Liver (tissue), 9 donors: Measurements from ENCODE around the gene GLB1L2. TPM values are rescaled to one million over a fixed set of nuclear protein-coding genes. Genes with fewer than 3 reads are reported as not detected.

Experiments
- DNase-seq: peaks from one replicate; pipeline ENCODE4 v3.0.0-alpha.2; 2017; ENCODE audit warnings: low spot score
- H3K27ac ChIP-seq, 2 donors: one replicate each; pipeline ENCODE4 v1.7.0; 2013; ENCODE audit warnings: inconsistent platforms in 2 of 2, low read length in 2 of 2, control low read depth in 1 of 2, low read depth in 1 of 2, mild to moderate bottlenecking in 1 of 2
- H3K27me3 ChIP-seq, 4 donors: one replicate each; pipeline versions ENCODE4 v1.6.1 to v1.7.0; 2013; ENCODE audit warnings: low read length in 3 of 4, inconsistent platforms in 1 of 4, mild to moderate bottlenecking in 1 of 4, moderate library complexity in 1 of 4; ENCODE audit not compliant: control insufficient read depth in 4 of 4, insufficient read depth in 4 of 4
- H3K36me3 ChIP-seq, 4 donors: one replicate each; pipeline versions ENCODE4 v1.6.1 to v1.7.0; 2013; ENCODE audit warnings: low read length in 3 of 4, mild to moderate bottlenecking in 3 of 4, low read depth in 1 of 4, moderate library complexity in 1 of 4; ENCODE audit not compliant: control insufficient read depth in 4 of 4, insufficient read depth in 3 of 4
- H3K4me1 ChIP-seq, 4 donors: one replicate each; pipeline versions ENCODE4 v1.6.1 to v1.7.0; 2013; ENCODE audit warnings: low read length in 3 of 4, mild to moderate bottlenecking in 3 of 4, moderate library complexity in 1 of 4; ENCODE audit not compliant: control insufficient read depth in 4 of 4, insufficient read depth in 4 of 4
- H3K4me3 ChIP-seq, 3 donors: one replicate each; pipeline versions ENCODE4 v1.6.1 to v1.7.0; 2013; ENCODE audit warnings: low read length in 3 of 3, control low read depth in 1 of 3, low read depth in 1 of 3, mild to moderate bottlenecking in 1 of 3
- H3K9ac ChIP-seq, 2 donors: one replicate each; pipeline ENCODE4 v1.7.0; 2013; ENCODE audit warnings: low read length in 2 of 2, mild to moderate bottlenecking in 2 of 2, moderate library complexity in 2 of 2, control low read depth in 1 of 2, low read depth in 1 of 2
- H3K9me3 ChIP-seq, 4 donors: one replicate each; pipeline versions ENCODE4 v1.6.1 to v1.7.0; 2013; ENCODE audit warnings: low read length in 3 of 4; ENCODE audit not compliant: control insufficient read depth in 4 of 4
- EGR1 ChIP-seq, 2 donors: IDR thresholded peaks; 2 replicates each; pipeline ENCODE4 v1.6.1; 2016 to 2018; ENCODE audit warnings: antibody characterized with exemption in 2 of 2, low read depth in 2 of 2
- FOXA2 ChIP-seq: IDR thresholded peaks from 2 replicates; pipeline ENCODE4 v1.6.1; 2016; ENCODE audit warnings: antibody characterized with exemption
- GABPA ChIP-seq, 2 donors: IDR thresholded peaks in 1 of 2; conservative IDR thresholded peaks in 1 of 2; 2 replicates each; pipeline ENCODE4 v1.6.1; 2016; ENCODE audit warnings: antibody characterized with exemption in 2 of 2, mild to moderate bottlenecking in 1 of 2, moderate library complexity in 1 of 2
- HNF4A ChIP-seq, 2 donors: conservative IDR thresholded peaks; 2 replicates each; pipeline ENCODE4 v1.6.1; 2016; ENCODE audit warnings: antibody characterized with exemption in 2 of 2, mild to moderate bottlenecking in 2 of 2
- HNF4G ChIP-seq: IDR thresholded peaks from 2 replicates; pipeline ENCODE4 v1.6.1; 2016; ENCODE audit warnings: antibody characterized with exemption
- JUND ChIP-seq, 2 donors: IDR thresholded peaks; 2 replicates each; pipeline ENCODE4 v1.6.1; 2016; ENCODE audit warnings: antibody characterized with exemption in 2 of 2
- NR2F2 ChIP-seq: IDR thresholded peaks from 2 replicates; pipeline ENCODE4 v1.6.1; 2016; ENCODE audit warnings: antibody characterized with exemption
- RAD21 ChIP-seq, 2 donors: IDR thresholded peaks; 2 replicates each; pipeline ENCODE4 v1.6.1; 2016; ENCODE audit warnings: antibody characterized with exemption in 2 of 2, mild to moderate bottlenecking in 2 of 2
- RXRA ChIP-seq, 2 donors: IDR thresholded peaks; 2 replicates each; pipeline ENCODE4 v1.6.1; 2017 to 2018; ENCODE audit warnings: antibody characterized with exemption in 2 of 2, mild to moderate bottlenecking in 1 of 2
- SP1 ChIP-seq: IDR thresholded peaks from 2 replicates; pipeline ENCODE4 v1.6.1; 2018; ENCODE audit warnings: antibody characterized with exemption, mild to moderate bottlenecking
- TAF1 ChIP-seq: conservative IDR thresholded peaks from 2 replicates; pipeline ENCODE4 v1.6.1; 2016; ENCODE audit warnings: antibody characterized with exemption, mild to moderate bottlenecking
- WGBS: extraction: QIAGEN DNeasy Blood & Tissue Kit; methylation state at CpG from one replicate; pipeline ENCODE4 v1.1.7; 2013; 5-methylcytosine and 5-hydroxymethylcytosine counted together
- polyA plus RNA-seq, 2 donors: library from polyadenylated mRNA; stranded (reverse) in 1 of 2; unstranded in 1 of 2; fragments of 200-250 nt in 1 of 2; fragments of >200 nt in 1 of 2; fragmentation: Nextera tagmentation in 1 of 2; extraction: Ambion mirVana in 1 of 2; gene quantifications; one replicate each; pipeline versions ENCODE4 v1.2.1 to v1.2.3, GENCODE V29; 2013 to 2015
- total RNA-seq, 2 donors: library from RNA; depleted of rRNA; stranded (reverse); fragments of >200 nt; gene quantifications; one replicate each; pipeline ENCODE4 v1.2.3, GENCODE V29; 2014
- TF ChIP-seq, protein P1 (sequence below): IDR thresholded peaks from 2 replicates; pipeline ENCODE4 v1.6.1; 2016; ENCODE audit warnings: antibody characterized with exemption
- TF ChIP-seq, protein P2 (sequence below): fragments of 150-350 bp; IDR thresholded peaks from 2 replicates; pipeline ENCODE4 v1.5.1; 2017; ENCODE audit warnings: improper control_type of control experiment, low read depth, low read length; ENCODE audit not compliant: missing input control
- TF ChIP-seq, protein P3 (sequence below): IDR thresholded peaks from 2 replicates; pipeline ENCODE4 v1.6.1; 2016; ENCODE audit warnings: antibody characterized with exemption
- TF ChIP-seq, protein P4 (sequence below): IDR thresholded peaks from 2 replicates; pipeline ENCODE4 v1.6.1; 2016; ENCODE audit warnings: antibody characterized with exemption
- donor health status: healthy.
- donor health status: healthy.
- donor health status: healthy.
- donor health status: healthy.
- donor health status: healthy.

GLB1L2 gene
- total and polyA plus RNA-seq, 4 donors, result 0.23 to 0.50 (median 0.42) TPM

DNA sequence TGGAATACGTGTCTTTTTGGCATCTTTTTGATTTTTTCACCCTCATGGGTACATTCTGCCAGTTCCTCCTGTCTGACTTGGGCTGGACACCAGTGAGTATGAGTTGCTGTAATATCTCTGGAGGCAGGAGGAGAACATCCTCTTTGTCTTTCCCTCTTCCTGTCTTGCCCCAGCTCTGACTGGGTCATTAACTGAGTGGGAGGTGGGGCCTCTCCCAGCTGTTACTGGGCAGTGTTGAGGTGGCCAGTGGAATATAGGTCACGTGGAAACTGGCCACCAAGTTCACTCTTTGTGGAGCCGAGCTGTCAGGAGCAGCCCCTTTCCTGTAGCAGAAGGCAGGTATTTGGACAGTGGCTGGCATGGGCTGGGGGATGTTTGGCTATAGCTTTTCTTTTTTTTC lies 2.2 kb downstream of the GLB1L2 start (continued):
- no peak for TF ChIP-seq EGR1 (IDR thresholded peaks at IDR 0.05; ENCODE audit: low read depth in 2 of 2)

DNA sequence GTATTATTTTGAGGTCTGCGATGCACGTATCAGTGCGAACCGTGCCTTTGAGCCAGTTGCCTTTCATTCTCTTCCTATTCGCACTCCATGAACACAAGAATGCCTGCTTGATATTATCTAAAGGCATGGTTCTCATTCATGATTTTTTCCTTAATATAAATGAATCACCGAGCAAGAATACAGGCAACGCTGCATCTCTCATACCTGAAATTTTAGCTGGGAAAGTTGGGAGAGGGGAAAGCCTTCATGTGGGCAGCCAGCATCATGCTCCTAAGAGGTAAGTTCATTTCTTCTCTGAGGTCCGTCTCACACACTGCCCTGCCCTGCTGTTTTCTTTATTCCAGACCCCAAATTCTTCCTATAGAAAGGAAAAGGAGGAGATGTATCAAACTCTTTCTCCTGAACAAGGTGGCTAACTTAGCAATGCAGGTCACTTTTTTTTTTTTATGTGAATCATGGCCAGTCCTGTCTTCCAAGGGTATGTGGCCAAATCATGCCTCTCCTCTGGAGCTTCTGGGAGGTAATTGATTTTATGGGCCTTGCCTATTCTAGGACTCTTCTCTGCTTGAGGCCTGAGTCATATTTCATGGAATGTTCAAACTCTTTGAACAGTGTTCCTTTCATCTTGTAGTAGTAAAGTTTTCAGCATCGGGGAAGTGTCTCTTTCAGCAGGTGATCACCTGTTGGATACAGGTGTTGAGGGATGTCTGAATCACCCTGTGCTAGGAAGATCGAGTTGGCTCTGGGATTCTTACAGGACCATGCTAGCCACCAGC lies 3.2 kb downstream of the GLB1L2 start:
- Histone ChIP-seq H3K9me3 (no peaks in the 10 kb centered on the region), H3K4me1 (peaks cover 4 to 13% (median 10%) of the 10 kb centered on the region in 4 donors), H3K27ac (no peak overlapping the region), H3K27me3 (no peaks in the 10 kb centered on the region), H3K36me3 (no peaks in the 10 kb centered on the region), H3K9ac (no peak overlapping the region), H3K4me3 (no peak overlapping the region)
- DNase-seq, result no peak
- 92% methylated on average over 10 of the region's 10 CpGs for WGBS
- TF ChIP-seq NR2F2, result no peak
- TF ChIP-seq, protein P1, sequence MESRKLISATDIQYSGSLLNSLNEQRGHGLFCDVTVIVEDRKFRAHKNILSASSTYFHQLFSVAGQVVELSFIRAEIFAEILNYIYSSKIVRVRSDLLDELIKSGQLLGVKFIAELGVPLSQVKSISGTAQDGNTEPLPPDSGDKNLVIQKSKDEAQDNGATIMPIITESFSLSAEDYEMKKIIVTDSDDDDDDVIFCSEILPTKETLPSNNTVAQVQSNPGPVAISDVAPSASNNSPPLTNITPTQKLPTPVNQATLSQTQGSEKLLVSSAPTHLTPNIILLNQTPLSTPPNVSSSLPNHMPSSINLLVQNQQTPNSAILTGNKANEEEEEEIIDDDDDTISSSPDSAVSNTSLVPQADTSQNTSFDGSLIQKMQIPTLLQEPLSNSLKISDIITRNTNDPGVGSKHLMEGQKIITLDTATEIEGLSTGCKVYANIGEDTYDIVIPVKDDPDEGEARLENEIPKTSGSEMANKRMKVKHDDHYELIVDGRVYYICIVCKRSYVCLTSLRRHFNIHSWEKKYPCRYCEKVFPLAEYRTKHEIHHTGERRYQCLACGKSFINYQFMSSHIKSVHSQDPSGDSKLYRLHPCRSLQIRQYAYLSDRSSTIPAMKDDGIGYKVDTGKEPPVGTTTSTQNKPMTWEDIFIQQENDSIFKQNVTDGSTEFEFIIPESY, result no peak
- TF ChIP-seq FOXA2, result no peak

DNA sequence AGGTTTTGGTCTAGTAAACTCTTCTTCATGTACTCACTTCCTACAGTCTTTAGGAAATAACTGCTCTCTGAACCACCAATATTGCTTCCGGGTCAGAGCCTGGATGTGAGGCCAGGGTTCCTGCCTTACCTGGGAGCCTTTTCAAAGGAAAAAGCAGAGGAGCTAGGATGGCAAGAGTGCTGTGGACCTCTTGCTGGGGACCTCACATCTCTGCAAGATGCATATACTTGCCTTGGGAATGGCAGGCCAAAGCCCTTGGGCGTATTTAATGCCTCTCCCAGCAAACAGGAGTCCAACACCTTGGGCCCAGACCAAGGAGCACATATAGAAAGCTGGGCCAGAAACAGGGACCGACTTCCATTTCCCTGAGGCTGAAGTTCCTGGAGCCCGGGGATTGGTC lies 5.3 kb downstream of the GLB1L2 start:
- no peak for TF ChIP-seq TAF1
- 90% methylated on average over 4 of the region's 4 CpGs for WGBS
- DNase-seq, result no peak

DNA sequence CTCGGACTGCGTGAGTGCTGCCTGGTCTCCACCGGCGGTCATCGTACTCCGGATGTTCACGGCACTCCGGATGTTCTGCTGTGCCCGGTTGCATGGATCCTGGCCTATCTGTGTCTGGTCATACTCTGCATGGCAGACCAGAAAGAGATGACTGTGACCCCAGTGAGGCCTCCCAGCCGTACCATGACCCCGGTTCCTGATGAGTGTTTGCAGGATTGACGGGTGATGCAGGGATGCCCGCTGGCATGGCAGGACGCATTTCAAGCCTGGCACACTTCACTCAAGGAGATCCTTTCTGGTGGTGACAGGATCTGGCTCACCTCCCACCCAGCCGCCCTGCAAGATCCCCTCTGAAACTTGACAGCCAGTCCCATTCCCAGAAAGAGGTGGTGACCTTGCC lies 6.3 kb downstream of the GLB1L2 start:
- H3K9me3 ChIP-seq, result no peaks in the 10 kb centered on the region
- H3K4me1 ChIP-seq, result no peaks in the 10 kb centered on the region
- WGBS, result 92% methylated on average over 15 of the region's 15 CpGs
- H3K27ac ChIP-seq, result no peak overlapping the region
- no peaks in the 10 kb centered on the region for H3K27me3 ChIP-seq
- H3K9ac ChIP-seq, result no peak overlapping the region
- no peak for DNase-seq
- H3K36me3 ChIP-seq, result no peaks in the 10 kb centered on the region
- H3K4me3 ChIP-seq, result no peak overlapping the region
- no peak for TF ChIP-seq RAD21 (IDR thresholded peaks at IDR 0.05)

More for the DNA sequence above, 5.3 kb downstream of the GLB1L2 start:
- no peak overlapping the region for H3K4me3 ChIP-seq
- no peaks in the 10 kb centered on the region for H3K9me3 ChIP-seq
- no peak overlapping the region for H3K27ac ChIP-seq
- no peaks in the 10 kb centered on the region for H3K36me3 ChIP-seq
- H3K4me1 ChIP-seq, result peaks cover under 1 to 3% (median 2%) of the 10 kb centered on the region in 4 donors
- no peak overlapping the region for H3K9ac ChIP-seq
- no peaks in the 10 kb centered on the region for H3K27me3 ChIP-seq

DNA sequence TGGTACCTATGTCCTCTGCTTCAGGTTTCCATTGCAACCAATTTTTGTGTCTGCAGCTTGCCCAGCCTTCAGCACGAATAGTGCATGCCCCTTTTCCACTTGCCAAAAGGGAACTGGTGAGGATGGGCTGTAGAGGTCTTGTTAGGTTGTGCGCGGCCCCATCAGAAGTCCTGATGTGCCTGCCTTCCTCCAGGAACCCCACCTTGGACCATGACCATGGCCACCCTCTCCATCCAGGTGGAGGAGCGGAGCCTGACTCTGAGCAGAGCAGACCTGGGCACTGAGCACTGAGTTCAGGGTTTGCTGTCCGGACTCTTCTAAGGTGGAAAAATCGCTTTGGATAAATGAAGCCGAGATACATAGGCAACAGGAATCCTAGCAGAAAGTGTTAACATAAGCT lies 6.9 kb downstream of the GLB1L2 start:
- no peaks in the 10 kb centered on the region for H3K9me3 ChIP-seq
- H3K4me3 ChIP-seq, result no peak overlapping the region
- no peaks in the 10 kb centered on the region for H3K4me1 ChIP-seq
- H3K9ac ChIP-seq, result no peak overlapping the region
- 90% methylated on average over 7 of the region's 7 CpGs for WGBS
- no peaks in the 10 kb centered on the region for H3K27me3 ChIP-seq
- H3K36me3 ChIP-seq, result no peaks in the 10 kb centered on the region
- H3K27ac ChIP-seq, result no peak overlapping the region
- no peak for DNase-seq
- TF ChIP-seq RAD21 (IDR thresholded peaks at IDR 0.05) (no peak), NR2F2 (no peak), FOXA2 (no peak), GABPA (IDR thresholded peaks at IDR 0.05 in 1 of 2, conservative IDR thresholded peaks at IDR 0.05 in 1 of 2) (no peak), TAF1 (no peak), HNF4A (conservative IDR thresholded peaks at IDR 0.05) (no peak), EGR1 (IDR thresholded peaks at IDR 0.05; ENCODE audit: low read depth in 2 of 2) (no peak), JUND (IDR thresholded peaks at IDR 0.05) (no peak), HNF4G (no peak), RXRA (IDR thresholded peaks at IDR 0.05) (no peak), SP1 (no peak)
- TF ChIP-seq, protein P2, sequence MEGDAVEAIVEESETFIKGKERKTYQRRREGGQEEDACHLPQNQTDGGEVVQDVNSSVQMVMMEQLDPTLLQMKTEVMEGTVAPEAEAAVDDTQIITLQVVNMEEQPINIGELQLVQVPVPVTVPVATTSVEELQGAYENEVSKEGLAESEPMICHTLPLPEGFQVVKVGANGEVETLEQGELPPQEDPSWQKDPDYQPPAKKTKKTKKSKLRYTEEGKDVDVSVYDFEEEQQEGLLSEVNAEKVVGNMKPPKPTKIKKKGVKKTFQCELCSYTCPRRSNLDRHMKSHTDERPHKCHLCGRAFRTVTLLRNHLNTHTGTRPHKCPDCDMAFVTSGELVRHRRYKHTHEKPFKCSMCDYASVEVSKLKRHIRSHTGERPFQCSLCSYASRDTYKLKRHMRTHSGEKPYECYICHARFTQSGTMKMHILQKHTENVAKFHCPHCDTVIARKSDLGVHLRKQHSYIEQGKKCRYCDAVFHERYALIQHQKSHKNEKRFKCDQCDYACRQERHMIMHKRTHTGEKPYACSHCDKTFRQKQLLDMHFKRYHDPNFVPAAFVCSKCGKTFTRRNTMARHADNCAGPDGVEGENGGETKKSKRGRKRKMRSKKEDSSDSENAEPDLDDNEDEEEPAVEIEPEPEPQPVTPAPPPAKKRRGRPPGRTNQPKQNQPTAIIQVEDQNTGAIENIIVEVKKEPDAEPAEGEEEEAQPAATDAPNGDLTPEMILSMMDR, result no peak
- TF ChIP-seq, protein P3, sequence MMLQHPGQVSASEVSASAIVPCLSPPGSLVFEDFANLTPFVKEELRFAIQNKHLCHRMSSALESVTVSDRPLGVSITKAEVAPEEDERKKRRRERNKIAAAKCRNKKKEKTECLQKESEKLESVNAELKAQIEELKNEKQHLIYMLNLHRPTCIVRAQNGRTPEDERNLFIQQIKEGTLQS, result no peak
- TF ChIP-seq, protein P4, sequence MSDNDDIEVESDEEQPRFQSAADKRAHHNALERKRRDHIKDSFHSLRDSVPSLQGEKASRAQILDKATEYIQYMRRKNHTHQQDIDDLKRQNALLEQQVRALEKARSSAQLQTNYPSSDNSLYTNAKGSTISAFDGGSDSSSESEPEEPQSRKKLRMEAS, result no peak
- TF ChIP-seq, protein P1, result no peak
